CD4-positive, alpha-beta T cell treated with Interferon alpha-2 for 1 hour (primary cell): ENCODE results near the gene NDE1.
"Not testable (repeated sequence)": the region's sequence is repeated elsewhere in the genome, so short reads cannot be mapped to it uniquely, and the experiment has no call there.

ENCODE experiments used
- DNase-seq, 2 donors: peaks; one replicate each; pipeline ENCODE4 v3.0.0-alpha.2; 2020 to 2022

Gene NDE1, protein sequence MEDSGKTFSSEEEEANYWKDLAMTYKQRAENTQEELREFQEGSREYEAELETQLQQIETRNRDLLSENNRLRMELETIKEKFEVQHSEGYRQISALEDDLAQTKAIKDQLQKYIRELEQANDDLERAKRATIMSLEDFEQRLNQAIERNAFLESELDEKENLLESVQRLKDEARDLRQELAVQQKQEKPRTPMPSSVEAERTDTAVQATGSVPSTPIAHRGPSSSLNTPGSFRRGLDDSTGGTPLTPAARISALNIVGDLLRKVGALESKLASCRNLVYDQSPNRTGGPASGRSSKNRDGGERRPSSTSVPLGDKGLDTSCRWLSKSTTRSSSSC

GRCh38 chr16:15650019-15650697 lies at the start of gene NDE1:
TSS of gene NDE1 (plus strand) at chr16:15650245. CDS start at chr16:15664779, 14,534 bp downstream.
- DNase-seq: peak; percentile 83 to 88

GRCh38 chr16:15601212-15601879 lies 48.7 kb upstream of the NDE1 start:
- DNase-seq: no peak

DNA sequence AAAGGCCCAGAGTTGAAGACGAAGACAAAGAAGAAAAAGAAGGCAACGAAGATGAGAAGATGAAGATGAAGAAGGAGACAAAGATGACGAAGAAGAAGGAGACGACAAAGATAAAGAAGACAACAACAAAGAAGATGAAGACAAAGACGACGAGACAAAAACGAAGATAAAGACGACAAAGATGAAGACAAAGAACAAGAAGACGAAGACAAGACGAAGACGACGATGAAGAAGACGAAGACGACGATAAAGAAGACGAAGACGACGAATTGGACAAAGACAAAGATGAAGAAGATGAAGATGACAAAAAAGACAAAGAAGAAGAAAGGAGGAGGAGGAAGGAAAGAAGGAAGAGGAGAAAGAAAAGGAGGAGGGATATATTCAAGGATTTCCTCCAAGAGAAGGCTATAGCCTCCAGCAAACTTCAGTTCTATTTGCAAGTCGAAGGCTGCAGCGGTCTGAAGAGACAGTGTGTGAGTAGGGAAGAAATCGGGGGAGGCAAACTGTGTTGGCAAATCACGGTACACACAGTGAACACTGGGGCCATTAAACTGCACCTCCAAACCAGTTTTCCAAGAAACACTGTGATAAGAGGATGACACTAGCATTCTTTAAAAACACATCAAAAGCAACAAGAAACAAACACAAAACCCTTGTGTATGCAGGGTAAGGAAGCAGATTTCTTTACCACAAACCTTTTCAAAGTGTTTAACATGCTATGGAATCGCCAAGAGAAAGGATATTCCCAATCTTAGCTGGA lies 47.6 kb upstream of the NDE1 start:
- no peak for DNase-seq

DNA sequence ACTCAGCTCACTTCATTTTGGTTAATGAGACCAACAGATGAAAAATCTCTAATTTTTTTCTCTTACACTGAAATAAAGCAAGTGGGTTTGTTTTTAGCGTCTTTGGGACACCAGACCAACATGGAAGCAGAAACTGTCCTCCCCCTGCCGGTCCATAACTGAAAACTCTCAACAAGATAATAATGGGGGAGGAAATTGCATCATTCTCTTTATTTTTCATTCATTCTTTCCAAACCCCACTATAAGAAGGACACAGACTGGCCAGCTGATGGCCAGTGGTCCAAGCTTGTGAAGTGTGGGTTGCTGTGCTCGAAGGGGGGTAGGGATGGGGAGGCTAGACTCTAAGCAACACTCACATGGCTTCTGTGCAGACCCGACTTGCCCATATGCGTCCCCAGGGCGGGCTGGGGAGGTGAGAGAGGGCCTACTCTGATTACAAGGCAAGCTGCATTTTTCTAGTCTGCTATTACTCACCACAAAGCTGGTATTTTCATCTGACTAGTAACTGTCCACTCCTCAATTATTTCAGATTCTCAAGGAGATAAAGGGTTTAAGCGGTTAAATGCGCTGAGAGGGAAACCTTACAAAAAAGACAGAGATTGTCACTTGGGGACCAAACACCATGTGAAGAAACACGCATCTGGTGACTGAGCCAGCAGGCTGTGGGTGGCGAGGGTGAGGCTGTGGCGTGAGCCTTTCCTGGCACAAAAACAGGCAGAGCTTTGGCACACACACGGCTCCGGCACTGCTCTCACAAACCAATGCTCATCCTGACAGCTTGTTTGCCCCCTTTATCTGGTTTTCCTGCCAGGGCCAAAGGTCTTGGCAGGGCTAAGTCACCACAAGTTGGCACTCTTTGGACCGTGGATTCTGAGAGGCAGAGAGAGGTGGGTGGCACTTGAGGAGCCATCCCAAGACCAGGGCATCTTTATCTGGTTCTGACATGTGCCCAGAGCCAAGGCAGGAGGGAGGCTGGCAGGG lies 45.3 kb upstream of the NDE1 start:
- DNase-seq: no peak

DNA sequence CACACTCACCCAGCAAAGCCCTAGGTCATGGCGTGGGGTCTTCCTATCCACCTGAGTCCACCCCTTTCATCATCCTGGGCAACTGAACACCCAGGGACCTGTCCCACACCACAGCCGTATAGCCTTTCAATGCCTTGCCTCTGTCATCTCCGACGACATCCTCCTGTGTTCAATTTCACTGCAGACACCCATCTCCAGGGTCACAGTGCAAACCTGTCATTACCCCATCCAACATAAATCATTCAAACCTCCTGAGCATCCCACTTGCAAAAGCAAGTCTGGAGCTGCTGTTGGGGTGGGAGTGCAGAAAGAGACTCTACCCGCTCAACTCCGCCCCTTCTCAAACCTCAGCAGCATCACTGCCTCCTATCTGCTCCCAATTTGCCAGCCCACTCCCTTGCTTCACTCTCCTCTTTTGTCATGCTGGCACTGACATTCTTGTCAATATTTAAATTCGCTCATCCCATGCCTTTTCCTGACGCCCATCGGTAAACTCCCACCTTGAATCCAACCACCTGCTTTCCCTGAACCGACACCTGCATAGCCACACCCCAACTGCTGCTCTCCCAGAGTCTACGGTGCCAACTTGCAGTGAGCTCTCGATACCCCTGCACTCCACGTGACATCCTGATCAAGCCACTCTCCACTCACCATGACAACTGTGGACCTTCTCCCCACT lies 44.1 kb upstream of the NDE1 start:
- no peak for DNase-seq

DNA sequence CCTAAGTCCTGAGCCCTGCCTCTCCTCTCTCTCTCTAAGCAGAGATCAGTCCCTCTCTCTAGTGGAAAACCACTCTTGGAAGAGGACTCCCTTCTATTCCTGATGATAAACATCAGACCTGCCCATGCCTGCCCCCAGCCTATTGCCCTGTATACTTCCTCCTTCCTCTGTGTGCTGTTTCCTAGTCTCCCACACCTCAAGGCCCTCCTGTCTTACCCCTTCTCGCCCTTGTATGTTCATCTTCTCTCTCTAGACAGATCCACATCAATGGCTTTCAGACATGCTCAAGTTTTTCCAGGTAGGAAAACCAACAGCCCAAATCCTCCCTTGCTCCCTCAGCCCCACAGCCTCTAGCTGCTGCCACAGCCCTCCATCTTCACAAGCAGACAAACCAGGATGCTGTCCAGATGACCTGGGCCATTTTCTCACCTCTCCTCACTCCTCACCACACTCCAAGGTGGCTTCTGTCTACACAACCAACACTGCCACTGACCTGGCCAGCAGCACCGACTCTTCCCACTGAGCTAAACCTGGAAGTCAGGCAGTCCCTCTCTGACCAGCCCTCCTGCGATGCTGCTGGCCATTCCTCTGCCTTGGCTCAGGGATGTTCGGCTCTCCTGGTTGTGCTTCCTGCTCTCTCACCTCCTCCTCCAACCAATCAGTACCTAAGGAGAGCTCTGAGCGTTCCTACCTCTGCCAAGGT lies 43.4 kb upstream of the NDE1 start:
- DNase-seq: no peak

DNA sequence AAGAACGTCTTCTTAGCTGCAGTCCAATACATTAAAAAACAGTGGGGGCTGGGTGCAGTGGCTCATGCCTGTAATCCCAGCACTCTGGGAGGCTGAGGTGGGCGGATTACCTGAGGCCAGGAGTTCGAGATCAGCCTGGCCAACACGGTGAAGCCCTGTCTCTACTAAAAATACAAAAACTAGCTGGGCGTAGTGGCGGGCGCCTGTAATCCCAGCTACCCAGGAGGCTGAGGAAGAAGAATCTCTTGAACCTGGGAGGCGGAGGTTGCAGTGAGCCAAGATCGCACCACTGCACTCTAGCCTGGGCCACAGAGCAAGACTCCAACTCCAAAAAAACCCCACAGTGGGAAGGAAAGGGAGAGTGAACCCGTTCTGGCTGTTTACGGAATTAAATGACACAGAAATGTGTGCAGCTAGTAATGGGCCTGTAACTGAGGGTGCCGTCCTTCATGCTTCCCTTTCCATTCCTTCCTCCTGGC lies 42.8 kb upstream of the NDE1 start:
- DNase-seq: not testable (repeated sequence)

DNA sequence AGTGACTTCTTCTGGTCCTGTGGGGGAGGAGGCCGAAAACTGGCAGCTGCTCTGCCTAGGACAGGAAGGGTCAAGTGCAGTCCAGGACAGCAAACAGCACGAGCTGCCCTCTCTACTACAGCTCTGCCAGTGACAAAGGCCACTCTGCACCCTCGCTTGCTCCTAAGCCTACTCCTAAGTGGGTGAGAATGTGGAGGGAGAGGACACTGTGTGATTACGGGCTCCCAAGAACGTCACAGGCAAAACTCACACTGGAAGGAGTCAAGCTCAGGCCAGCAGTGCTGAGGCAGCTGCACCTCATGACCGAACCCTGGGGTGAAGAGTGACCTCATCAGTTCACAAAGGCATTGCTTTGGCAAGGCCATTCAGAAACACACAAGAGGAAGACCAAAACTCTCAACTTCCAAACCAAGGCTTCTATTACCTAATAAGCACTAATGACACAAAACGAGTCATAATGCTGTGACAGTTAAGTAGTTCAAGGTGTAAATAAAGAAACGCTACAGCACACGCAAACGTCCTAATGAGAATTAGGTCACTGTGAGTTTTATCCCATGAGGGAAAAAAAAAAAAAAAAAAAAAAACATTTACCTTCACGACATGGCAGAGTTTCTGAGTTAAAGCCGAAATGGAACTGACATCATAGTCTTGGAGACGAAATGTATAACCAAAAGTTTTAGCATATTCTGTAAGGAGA lies 42.2 kb upstream of the NDE1 start:
- DNase-seq: peak in 1 of 2 donors; percentile 36

DNA sequence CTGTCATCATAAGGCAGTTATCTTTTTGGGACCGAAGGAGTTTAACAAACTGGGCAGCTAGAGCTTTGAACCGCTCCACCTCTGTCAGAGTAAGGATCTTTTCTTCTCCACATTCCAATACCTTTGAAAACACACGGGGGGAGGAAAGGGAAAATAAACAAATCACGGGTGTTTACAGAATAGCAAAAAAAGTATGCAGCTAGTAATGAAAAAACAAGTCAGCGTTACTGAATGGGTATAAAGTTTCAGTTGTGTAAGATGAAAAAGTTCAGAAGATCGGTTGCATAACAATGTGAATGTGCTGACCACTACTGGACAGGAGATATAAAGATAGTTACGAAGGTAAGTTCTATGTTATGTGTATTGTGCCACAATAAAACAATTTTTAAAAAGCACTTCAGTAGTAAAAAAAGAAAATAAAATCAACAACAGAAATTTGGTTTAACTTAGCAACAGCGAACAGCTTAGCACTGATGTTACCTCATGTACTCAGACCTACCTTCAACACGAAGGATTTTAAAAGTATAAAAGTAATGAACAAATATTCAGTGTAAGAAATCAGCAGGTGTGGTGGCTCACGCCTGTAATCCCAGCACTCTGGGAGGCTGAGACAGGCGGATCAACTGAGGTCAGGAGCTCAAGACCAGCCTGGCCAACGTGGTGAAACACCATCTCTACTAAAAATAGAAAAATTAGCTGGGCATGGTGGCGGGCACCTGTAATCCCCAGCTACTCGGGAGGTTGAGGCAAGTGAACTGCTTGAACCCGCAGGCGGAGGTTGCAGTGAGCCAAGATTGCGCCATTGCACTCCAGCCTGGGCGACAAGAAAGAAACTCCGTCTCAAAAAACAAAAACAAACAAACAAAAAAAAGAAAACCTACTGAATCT lies 41.4 kb upstream of the NDE1 start:
- DNase-seq: no peak

DNA sequence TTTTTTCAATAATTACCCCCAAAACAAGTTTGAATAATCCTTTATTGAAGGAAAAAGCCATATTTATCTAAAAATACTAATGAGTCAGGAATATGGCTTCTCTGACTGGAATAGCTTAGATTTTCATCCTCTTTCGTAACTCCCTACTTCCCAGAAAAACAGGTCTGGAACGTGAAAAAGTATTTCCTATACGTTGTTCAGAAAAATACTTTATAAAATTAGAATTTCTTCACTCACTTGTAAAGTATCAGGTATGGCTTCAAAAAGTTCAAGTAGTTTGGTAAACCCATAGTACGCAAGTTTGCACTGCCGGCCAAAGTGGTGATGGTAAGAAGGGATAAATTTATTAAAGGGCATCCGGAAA lies 40.8 kb upstream of the NDE1 start:
- no peak for DNase-seq

- no peak for DNase-seq
Measured at GRCh38 chr16:15610369-15610871, 39.6 kb upstream of the NDE1 start.

- DNase-seq: no peak
Measured at GRCh38 chr16:15611610-15612009, 38.4 kb upstream of the NDE1 start.

- no peak for DNase-seq
Measured at GRCh38 chr16:15613676-15614075, 36.4 kb upstream of the NDE1 start.

DNA sequence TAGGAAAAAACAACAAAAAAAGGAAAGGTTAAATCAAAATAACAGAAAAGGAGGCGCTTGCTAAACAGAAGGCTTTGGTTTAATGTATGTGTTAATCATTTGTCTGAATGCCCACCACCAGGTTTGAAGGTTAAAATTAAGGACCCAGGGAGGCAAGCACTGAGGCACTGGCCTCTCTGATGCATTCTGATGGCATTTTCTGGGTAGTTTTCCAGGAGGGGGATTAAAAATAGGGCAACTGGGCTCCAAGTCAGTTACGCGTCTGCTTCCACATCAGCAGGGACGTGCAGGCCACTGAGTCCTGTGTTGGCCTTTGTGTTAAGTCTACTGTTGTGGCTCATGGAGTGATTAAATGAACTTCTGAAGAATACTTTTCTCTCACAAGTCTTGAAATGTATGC lies 34.0 kb upstream of the NDE1 start:
- DNase-seq: no peak

- DNase-seq: no peak
Measured at GRCh38 chr16:15616475-15617165, 33.4 kb upstream of the NDE1 start.

DNA sequence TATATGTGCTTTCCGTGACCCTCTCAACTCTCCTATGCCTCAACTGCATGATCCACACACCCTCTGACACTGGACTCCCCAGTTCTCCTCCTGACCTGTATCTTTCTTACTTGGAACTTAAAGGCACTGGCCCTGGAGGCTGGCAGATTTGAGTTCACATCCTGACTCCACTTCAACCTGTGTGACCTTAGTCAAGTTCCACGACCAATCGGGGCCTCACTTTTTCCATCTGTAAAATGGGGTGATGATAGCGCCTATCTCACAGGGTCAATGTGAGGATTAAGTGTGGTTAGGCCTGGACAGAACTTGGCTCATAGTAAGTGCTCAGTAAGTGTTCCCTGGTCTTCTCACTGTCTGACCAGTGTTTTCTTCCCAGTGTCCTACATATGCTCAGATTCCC lies 32.1 kb upstream of the NDE1 start:
- DNase-seq: no peak

- no peak for DNase-seq
Measured at GRCh38 chr16:15618392-15618791, 31.7 kb upstream of the NDE1 start.

- no peak for DNase-seq
Measured at GRCh38 chr16:15620611-15621195, 29.3 kb upstream of the NDE1 start.
